Mesenchymal stem cell (in vitro differentiated cells and primary cell): Measurements from ENCODE around the gene AZU1.

ENCODE experiments used
- DNase-seq: peaks from one replicate; pipeline ENCODE4 v3.0.0-alpha.2; 2013
- H2AFZ ChIP-seq: one replicate; pipeline ENCODE4 v1.6.1; 2013; ENCODE audit warnings: low read depth, mild to moderate bottlenecking, control low read depth, inconsistent platforms, low read length, moderate library complexity
- H2AK5ac ChIP-seq: 2 replicates; pipeline ENCODE4 v1.6.1; 2013; ENCODE audit warnings: low read length, moderate library complexity, mild to moderate bottlenecking, inconsistent platforms; ENCODE audit not compliant: severe bottlenecking
- H2BK120ac ChIP-seq: one replicate; pipeline ENCODE4 v1.6.1; 2013; ENCODE audit warnings: low read depth, mild to moderate bottlenecking, inconsistent platforms, low read length, moderate library complexity
- H2BK12ac ChIP-seq, 2 experiments: one replicate each; pipeline ENCODE4 v1.6.1; 2013; ENCODE audit warnings: inconsistent platforms in 2 of 2, low read length in 2 of 2, mild to moderate bottlenecking in 2 of 2, moderate library complexity in 2 of 2, control low read depth in 1 of 2
- H2BK15ac ChIP-seq: one replicate; pipeline ENCODE4 v1.6.1; 2013; ENCODE audit warnings: mild to moderate bottlenecking, low read depth, inconsistent platforms; ENCODE audit not compliant: poor library complexity, severe bottlenecking
- H2BK5ac ChIP-seq: 2 replicates; pipeline ENCODE4 v1.6.1; 2013; ENCODE audit warnings: low read depth, mild to moderate bottlenecking, low read length, control low read depth, inconsistent platforms; ENCODE audit not compliant: poor library complexity, severe bottlenecking
- H3K14ac ChIP-seq, 2 experiments: one replicate each; pipeline ENCODE4 v1.6.1; 2013; ENCODE audit warnings: inconsistent platforms in 2 of 2, low read length in 2 of 2, control low read depth in 1 of 2, mild to moderate bottlenecking in 1 of 2, moderate library complexity in 1 of 2
- H3K18ac ChIP-seq, 2 experiments: one replicate each; pipeline ENCODE4 v1.6.1; 2013; ENCODE audit warnings: inconsistent platforms in 2 of 2, low read length in 2 of 2, control low read depth in 1 of 2, low read depth in 1 of 2, mild to moderate bottlenecking in 1 of 2
- H3K23ac ChIP-seq, 2 experiments: one replicate each; pipeline ENCODE4 v1.6.1; 2013; ENCODE audit warnings: inconsistent platforms in 2 of 2, low read length in 2 of 2, mild to moderate bottlenecking in 2 of 2, moderate library complexity in 2 of 2, control low read depth in 1 of 2
- H3K27ac ChIP-seq: 2 replicates; pipeline ENCODE4 v1.5.1; 2013; ENCODE audit warnings: mild to moderate bottlenecking, moderate library complexity, low read length, control low read depth, inconsistent platforms; ENCODE audit not compliant: poor library complexity, severe bottlenecking
- H3K27me3 ChIP-seq, 2 experiments: 2 replicates each; pipeline versions ENCODE4 v1.6.1 to v1.7.0; 2013; ENCODE audit warnings: low read length in 2 of 2, mild to moderate bottlenecking in 2 of 2, moderate library complexity in 2 of 2, control low read depth in 1 of 2, inconsistent platforms in 1 of 2; ENCODE audit not compliant: control insufficient read depth in 1 of 2, insufficient read depth in 1 of 2
- H3K36me3 ChIP-seq, 2 experiments: 2 replicates each; pipeline versions ENCODE4 v1.6.1 to v1.7.0; 2013; ENCODE audit warnings: low read length in 2 of 2, control low read depth in 1 of 2, inconsistent platforms in 1 of 2, low read depth in 1 of 2, mild to moderate bottlenecking in 1 of 2; ENCODE audit not compliant: insufficient read depth in 2 of 2, control insufficient read depth in 1 of 2
- H3K4ac ChIP-seq, 2 experiments: one replicate each; pipeline ENCODE4 v1.6.1; 2013; ENCODE audit warnings: inconsistent platforms in 2 of 2, low read length in 2 of 2, mild to moderate bottlenecking in 2 of 2, moderate library complexity in 2 of 2, control low read depth in 1 of 2, low read depth in 1 of 2
- H3K4me1 ChIP-seq: 2 replicates; pipeline ENCODE4 v1.6.1; 2013; ENCODE audit warnings: low read depth, low read length, control low read depth; ENCODE audit not compliant: control insufficient read depth, insufficient read depth
- H3K4me2 ChIP-seq: 2 replicates; pipeline ENCODE4 v1.6.1; 2013; ENCODE audit warnings: low read length, mild to moderate bottlenecking, inconsistent platforms; ENCODE audit not compliant: poor library complexity, severe bottlenecking
- H3K4me3 ChIP-seq, 2 experiments: 2 replicates each; pipeline versions ENCODE4 v1.5.1 to v1.7.0; 2013; ENCODE audit warnings: low read length in 2 of 2, mild to moderate bottlenecking in 2 of 2, control low read depth in 1 of 2, low read depth in 1 of 2; ENCODE audit not compliant: insufficient read depth in 1 of 2
- H3K79me1 ChIP-seq: replicated peaks from 2 replicates; pipeline ENCODE4 v1.6.1; 2013; ENCODE audit warnings: mild to moderate bottlenecking, control low read depth, low read length, inconsistent platforms; ENCODE audit not compliant: poor library complexity, severe bottlenecking
- H3K9ac ChIP-seq: 2 replicates; pipeline ENCODE4 v1.7.0; 2013; ENCODE audit warnings: mild to moderate bottlenecking, low read length, moderate library complexity
- H3K9me3 ChIP-seq: 2 replicates; pipeline ENCODE4 v1.7.0; 2013; ENCODE audit warnings: mild to moderate bottlenecking, low read length; ENCODE audit not compliant: control insufficient read depth
- H4K8ac ChIP-seq: one replicate; pipeline ENCODE4 v1.6.1; 2013; ENCODE audit warnings: inconsistent platforms, mild to moderate bottlenecking, low read length, moderate library complexity
- H4K91ac ChIP-seq: one replicate; pipeline ENCODE4 v1.6.1; 2013; ENCODE audit warnings: mild to moderate bottlenecking, low read length, inconsistent platforms
- whole genome bisulfite sequencing: methylation state at CpG from one replicate; pipeline ENCODE4 v1.1.7; 2013; ENCODE audit warnings: mixed read lengths; 5-methylcytosine and 5-hydroxymethylcytosine counted together

AZU1 gene

DNA sequence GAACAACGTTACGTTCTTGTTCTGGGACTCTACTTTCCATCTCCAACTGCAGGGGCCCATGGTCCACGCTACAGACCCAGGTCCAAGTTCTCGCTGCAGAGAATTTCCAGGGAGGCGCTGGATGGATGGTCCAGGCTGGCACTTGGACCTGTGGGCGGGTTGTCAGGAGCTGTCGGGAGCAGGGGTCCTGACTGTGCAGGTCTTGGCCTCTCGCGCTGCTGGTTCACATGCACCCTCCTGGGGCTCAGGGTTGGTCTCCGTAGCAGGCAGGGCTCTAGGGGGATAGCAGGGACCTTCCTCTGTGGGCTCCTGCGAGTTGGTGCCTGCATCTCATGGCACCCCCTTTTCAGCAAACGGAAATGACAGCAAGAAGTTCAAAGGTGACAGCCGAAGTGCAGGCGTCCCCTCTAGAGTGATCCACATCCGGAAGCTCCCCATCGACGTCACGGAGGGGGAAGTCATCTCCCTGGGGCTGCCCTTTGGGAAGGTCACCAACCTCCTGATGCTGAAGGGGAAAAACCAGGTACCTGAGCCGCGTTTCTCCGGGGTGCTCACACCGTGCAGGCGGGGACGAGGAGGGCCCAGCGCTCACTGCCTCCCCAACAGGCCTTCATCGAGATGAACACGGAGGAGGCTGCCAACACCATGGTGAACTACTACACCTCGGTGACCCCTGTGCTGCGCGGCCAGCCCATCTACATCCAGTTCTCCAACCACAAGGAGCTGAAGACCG is 23.8 kb upstream of the AZU1 start:
- no peak overlapping the region for H2BK12ac ChIP-seq
- no peak overlapping the region for H3K4ac ChIP-seq
- no peak overlapping the region for H3K9ac ChIP-seq
- no peak for DNase-seq
- WGBS: 95% methylated on average over 31 of the region's 31 CpGs
- no peak overlapping the region for H2BK5ac ChIP-seq
- H2AFZ ChIP-seq: no peak overlapping the region
- H3K36me3 ChIP-seq: peaks cover 59 to 96% of the 10 kb centered on the region in 2 experiments
- no peak overlapping the region for H2BK120ac ChIP-seq
- H3K4me3 ChIP-seq: no peak overlapping the region
- no peak overlapping the region for H3K4me2 ChIP-seq
- no peaks in the 10 kb centered on the region for H3K9me3 ChIP-seq
- no peaks in the 10 kb centered on the region for H3K79me1 ChIP-seq
- H3K27ac ChIP-seq: no peak overlapping the region
- H4K91ac ChIP-seq: no peak overlapping the region
- no peaks in the 10 kb centered on the region for H3K27me3 ChIP-seq
- no peak overlapping the region for H4K8ac ChIP-seq
- H2AK5ac ChIP-seq: no peak overlapping the region
- no peak overlapping the region for H3K23ac ChIP-seq
- H2BK15ac ChIP-seq: no peak overlapping the region
- H3K14ac ChIP-seq: no peak overlapping the region
- no peak overlapping the region for H3K18ac ChIP-seq
- H3K4me1 ChIP-seq: peaks cover 45% of the 10 kb centered on the region

DNA sequence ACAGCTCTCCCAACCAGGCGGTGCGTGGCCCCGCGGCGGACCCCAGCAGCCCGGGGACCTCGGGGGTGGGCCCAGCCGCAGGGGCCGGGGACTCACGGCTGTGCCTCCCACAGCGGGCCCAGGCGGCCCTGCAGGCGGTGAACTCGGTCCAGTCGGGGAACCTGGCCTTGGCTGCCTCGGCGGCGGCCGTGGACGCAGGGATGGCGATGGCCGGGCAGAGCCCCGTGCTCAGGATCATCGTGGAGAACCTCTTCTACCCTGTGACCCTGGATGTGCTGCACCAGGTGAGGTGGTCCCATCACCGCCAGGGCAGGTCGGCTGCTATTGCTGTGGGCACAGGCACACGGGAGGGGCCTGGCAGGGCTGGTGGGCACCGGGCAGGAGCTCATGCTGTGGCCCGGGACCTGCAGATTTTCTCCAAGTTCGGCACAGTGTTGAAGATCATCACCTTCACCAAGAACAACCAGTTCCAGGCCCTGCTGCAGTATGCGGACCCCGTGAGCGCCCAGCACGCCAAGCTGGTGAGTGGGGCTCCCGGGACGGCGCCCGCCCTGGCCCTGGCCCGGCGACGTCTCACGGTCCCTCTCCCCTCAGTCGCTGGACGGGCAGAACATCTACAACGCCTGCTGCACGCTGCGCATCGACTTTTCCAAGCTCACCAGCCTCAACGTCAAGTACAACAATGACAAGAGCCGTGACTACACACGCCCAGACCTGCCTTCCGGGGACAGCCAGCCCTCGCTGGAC is 23.0 kb upstream of the AZU1 start:
- Histone ChIP-seq H2AFZ (no peak overlapping the region), H2BK120ac (no peak overlapping the region), H3K4me2 (no peak overlapping the region), H3K4me3 (no peak overlapping the region), H2BK5ac (no peak overlapping the region), H3K14ac (no peak overlapping the region), H3K23ac (no peak overlapping the region), H3K9ac (no peak overlapping the region), H2BK12ac (no peak overlapping the region), H3K36me3 (peaks cover 67 to 96% of the 10 kb centered on the region in 2 experiments), H4K8ac (no peak overlapping the region), H2AK5ac (no peak overlapping the region), H3K27me3 (no peaks in the 10 kb centered on the region), H3K27ac (no peak overlapping the region), H4K91ac (no peak overlapping the region), H3K9me3 (no peaks in the 10 kb centered on the region), H3K4me1 (peaks cover 45% of the 10 kb centered on the region), H3K79me1 (no peaks in the 10 kb centered on the region), H3K18ac (no peak overlapping the region), H2BK15ac (no peak overlapping the region), H3K4ac (no peak overlapping the region)
- no peak for DNase-seq
- 96% methylated on average over 53 of the region's 53 CpGs for WGBS

DNA sequence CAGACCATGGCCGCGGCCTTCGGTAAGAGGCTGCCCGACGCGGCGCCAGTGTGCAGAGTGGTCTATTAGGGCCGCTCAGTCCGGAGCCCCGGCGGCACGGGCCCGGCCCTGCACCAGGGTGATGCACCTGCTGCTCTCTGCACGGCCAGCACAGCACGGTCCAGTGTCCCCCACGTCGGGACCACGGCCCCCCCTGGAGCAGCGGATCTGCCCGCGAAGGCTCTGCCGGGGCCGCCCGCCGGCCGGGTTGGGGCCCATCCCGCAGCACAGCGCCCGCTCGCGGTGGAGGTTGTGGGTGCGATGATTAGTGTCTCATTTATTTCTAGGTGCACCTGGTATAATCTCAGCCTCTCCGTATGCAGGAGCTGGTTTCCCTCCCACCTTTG is 22.5 kb upstream of the AZU1 start:
- H3K9ac ChIP-seq: no peak overlapping the region
- H3K4me3 ChIP-seq: no peak overlapping the region
- H2AK5ac ChIP-seq: no peak overlapping the region
- H3K23ac ChIP-seq: no peak overlapping the region
- H3K27ac ChIP-seq: no peak overlapping the region
- H2BK120ac ChIP-seq: no peak overlapping the region
- no peak overlapping the region for H2BK15ac ChIP-seq
- 95% methylated on average over 33 of the region's 33 CpGs for WGBS
- H3K4me1 ChIP-seq: peaks cover 43% of the 10 kb centered on the region
- H3K4ac ChIP-seq: no peak overlapping the region
- H3K9me3 ChIP-seq: no peaks in the 10 kb centered on the region
- H2BK5ac ChIP-seq: no peak overlapping the region
- no peak overlapping the region for H4K91ac ChIP-seq
- H3K4me2 ChIP-seq: no peak overlapping the region
- H4K8ac ChIP-seq: no peak overlapping the region
- H2BK12ac ChIP-seq: no peak overlapping the region
- no peak for DNase-seq
- no peaks in the 10 kb centered on the region for H3K27me3 ChIP-seq
- no peak overlapping the region for H3K18ac ChIP-seq
- H2AFZ ChIP-seq: no peak overlapping the region
- peaks cover 71 to 99% of the 10 kb centered on the region in 2 experiments for H3K36me3 ChIP-seq
- H3K14ac ChIP-seq: no peak overlapping the region
- no peaks in the 10 kb centered on the region for H3K79me1 ChIP-seq
